Activated CD4-positive, alpha-beta T cell treated with anti-CD3 and anti-CD28 coated beads, Interleukin-2, amount 50 U/mL, for 1 hour (primary cell): Measurements from ENCODE around the gene PCDHA11.
"Not testable (repeated sequence)": the region's sequence is repeated elsewhere in the genome, so short reads cannot be mapped to it uniquely, and the experiment has no call there.

Experiments used
- DNase-seq: peaks from one replicate; pipeline ENCODE4 v3.0.0-alpha.2; 2020

PCDHA11 gene

DNA sequence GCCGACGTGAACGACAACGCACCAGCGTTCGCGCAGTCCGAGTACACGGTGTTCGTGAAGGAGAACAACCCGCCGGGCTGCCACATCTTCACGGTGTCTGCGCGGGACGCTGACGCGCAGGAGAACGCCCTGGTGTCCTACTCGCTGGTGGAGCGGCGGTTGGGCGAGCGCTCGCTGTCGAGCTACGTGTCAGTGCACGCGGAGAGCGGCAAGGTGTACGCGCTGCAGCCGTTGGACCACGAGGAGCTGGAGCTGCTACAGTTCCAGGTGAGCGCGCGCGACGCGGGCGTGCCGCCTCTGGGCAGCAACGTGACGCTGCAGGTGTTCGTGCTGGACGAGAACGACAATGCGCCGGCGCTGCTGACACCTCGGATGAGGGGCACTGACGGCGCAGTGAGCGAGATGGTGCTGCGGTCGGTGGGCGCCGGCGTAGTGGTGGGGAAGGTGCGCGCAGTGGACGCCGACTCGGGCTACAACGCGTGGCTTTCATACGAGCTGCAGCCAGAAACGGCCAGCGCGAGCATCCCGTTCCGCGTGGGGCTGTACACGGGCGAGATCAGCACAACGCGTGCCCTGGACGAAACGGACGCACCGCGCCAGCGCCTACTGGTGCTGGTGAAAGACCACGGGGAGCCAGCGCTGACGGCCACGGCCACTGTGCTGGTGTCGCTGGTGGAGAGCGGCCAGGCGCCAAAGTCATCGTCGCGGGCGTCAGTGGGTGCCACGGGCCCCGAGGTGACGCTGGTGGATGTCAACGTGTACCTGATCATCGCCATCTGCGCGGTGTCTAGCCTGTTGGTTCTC lies 18.7 kb upstream of the PCDHA11 start:
- not testable (repeated sequence) for DNase-seq

- DNase-seq = no peak
These were observed 12.7 kb upstream of the PCDHA11 start, which contains the start of gene PCDHA10 for GRCh38 chr5:140855772-140856674. Gene PCDHA10 (plus strand): TSS chr5:140855897. CDS start chr5:140856049, 152 bp downstream.

GRCh38 chr5:140857177-140857986 lies 11.4 kb upstream of the PCDHA11 start:
- DNase-seq = no peak

GRCh38 chr5:140857987-140858240 lies 10.8 kb upstream of the PCDHA11 start:
- no peak for DNase-seq

GRCh38 chr5:140862441-140863295 lies 6.1 kb upstream of the PCDHA11 start:
- no peak for DNase-seq

DNA sequence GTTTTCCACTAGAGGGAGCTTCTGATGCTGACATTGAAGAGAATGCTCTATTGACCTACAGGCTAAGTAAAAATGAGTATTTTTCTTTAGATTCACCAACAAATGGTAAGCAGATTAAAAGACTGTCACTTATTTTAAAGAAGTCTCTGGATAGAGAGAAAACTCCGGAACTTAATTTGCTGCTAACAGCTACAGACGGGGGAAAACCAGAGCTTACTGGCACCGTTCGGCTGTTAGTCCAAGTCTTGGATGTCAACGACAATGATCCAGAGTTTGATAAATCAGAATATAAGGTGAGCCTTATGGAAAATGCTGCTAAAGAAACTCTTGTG lies 764 bp downstream of the PCDHA11 start:
- DNase-seq = no peak

DNA sequence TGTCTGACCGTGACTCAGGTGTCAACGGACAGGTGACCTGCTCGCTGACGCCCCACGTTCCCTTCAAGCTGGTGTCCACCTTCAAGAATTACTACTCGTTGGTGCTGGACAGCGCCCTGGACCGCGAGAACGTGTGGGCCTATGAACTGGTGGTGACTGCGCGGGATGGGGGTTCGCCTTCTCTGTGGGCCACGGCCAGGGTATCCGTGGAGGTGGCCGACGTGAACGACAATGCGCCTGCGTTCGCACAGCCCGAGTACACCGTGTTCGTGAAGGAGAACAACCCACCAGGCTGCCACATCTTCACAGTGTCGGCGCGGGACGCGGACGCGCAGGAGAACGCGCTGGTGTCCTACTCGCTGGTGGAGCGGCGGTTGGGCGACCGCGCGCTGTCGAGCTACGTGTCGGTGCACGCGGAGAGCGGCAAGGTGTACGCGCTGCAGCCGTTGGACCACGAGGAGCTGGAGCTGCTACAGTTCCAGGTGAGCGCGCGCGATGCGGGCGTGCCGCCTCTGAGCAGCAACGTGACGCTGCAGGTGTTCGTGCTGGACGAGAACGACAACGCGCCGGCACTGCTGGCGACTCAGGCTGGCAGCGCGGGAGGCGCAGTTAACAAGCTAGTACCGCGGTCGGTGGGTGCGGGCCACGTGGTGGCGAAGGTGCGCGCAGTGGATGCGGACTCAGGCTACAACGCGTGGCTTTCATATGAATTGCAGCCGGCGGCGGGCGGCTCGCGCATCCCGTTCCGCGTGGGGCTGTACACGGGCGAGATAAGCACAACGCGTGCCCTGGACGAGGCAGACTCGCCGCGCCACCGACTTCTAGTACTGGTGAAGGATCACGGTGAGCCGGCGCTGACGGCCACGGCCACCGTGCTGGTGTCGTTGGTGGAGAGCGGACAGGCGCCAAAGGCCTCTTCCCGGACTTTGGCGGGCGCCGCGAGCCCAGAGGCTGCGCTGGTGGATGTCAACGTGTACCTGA lies 1.8 kb downstream of the PCDHA11 start:
- no peak for DNase-seq

DNA sequence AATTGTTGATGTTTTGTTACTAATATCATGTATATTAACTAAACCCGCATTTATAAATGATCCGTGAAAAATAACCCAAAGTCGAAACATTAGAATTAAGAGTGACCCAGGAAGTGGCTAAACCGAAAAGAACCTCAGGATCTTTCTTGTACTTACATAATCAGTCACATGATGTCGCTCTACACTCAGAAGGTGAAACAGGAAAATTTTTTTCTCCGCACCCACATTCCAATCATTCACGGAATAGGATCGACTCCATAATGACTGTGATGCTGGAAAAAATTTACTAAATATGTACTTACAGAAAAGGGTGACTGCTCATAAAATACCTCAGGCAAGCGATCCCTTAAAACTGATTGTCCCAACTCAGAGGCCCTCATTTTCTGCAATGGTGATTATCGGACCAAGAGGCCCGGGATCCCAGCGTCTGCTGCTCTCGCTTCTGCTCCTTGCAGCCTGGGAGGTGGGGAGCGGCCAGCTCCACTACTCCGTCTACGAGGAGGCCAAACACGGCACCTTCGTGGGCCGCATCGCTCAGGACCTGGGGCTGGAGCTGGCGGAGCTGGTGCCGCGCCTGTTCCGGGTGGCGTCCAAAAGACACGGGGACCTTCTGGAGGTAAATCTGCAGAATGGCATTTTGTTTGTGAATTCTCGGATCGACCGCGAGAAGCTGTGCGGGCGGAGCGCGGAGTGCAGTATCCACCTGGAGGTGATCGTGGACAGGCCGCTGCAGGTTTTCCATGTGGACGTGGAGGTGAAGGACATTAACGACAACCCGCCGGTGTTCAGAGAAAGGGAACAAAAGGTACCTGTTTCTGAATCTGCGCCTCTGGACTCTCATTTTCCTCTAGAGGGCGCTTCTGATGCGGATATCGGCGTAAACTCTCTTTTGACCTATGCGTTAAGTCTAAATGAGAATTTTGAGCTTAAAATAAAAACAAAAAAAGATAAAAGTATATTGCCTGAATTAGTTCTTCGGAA lies 6.6 kb downstream of the PCDHA11 start, which contains the start of gene PCDHA12:
Gene PCDHA12, plus strand, starts transcription at position 224 of the 981 bp plus-strand sequence. Its CDS starts 165 bp downstream, at position 389.
- DNase-seq = no peak

DNA sequence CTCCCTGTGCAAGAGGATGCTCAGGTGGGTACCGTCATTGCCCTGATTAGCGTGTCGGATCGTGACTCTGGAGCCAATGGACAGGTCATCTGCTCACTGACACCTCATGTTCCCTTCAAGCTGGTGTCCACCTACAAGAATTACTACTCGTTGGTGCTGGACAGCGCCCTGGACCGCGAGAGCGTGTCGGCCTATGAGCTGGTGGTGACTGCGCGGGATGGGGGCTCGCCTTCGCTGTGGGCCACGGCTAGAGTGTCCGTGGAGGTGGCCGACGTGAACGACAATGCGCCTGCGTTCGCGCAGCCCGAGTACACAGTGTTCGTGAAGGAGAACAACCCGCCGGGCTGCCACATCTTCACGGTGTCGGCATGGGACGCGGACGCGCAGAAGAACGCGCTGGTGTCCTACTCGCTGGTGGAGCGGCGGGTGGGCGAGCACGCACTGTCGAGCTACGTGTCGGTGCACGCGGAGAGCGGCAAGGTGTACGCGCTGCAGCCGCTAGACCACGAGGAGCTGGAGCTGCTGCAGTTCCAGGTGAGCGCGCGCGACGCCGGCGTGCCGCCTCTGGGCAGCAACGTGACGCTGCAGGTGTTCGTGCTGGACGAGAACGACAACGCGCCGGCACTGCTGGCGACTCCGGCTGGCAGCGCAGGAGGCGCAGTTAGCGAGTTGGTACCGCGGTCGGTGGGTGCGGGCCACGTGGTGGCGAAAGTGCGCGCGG lies 7.9 kb downstream of the PCDHA11 start:
- DNase-seq = not testable (repeated sequence)

DNA sequence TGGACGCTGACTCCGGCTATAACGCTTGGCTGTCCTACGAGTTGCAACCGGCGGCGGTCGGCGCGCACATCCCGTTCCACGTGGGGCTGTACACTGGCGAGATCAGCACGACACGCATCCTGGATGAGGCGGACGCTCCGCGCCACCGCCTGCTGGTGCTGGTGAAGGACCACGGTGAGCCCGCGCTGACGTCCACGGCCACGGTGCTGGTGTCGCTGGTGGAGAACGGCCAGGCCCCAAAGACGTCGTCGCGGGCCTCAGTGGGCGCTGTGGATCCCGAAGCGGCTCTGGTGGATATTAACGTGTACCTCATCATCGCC lies 8.5 kb downstream of the PCDHA11 start:
- no peak for DNase-seq

- DNase-seq = no peak
These were observed 13.3 kb downstream of the PCDHA11 start, which contains the start of gene PCDHA13 for GRCh38 chr5:140881889-140882590. Gene PCDHA13 (plus strand): TSS chr5:140882124. CDS start chr5:140882269, 145 bp downstream.

DNA sequence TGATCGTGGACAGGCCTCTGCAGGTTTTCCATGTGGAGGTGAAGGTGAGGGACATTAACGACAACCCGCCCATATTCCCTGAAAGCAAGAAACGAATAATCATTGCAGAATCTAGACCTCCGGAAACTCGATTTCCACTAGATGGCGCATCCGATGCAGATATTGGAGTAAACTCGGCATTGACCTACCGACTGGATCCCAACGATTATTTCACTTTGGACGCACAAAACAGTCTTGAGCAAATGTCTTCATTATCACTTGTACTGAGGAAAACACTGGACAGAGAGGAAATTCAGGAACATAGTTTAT lies 13.8 kb downstream of the PCDHA11 start:
- DNase-seq = no peak

- DNase-seq = no peak
These were observed 14.6 kb downstream of the PCDHA11 start for GRCh38 chr5:140883373-140883772.

DNA sequence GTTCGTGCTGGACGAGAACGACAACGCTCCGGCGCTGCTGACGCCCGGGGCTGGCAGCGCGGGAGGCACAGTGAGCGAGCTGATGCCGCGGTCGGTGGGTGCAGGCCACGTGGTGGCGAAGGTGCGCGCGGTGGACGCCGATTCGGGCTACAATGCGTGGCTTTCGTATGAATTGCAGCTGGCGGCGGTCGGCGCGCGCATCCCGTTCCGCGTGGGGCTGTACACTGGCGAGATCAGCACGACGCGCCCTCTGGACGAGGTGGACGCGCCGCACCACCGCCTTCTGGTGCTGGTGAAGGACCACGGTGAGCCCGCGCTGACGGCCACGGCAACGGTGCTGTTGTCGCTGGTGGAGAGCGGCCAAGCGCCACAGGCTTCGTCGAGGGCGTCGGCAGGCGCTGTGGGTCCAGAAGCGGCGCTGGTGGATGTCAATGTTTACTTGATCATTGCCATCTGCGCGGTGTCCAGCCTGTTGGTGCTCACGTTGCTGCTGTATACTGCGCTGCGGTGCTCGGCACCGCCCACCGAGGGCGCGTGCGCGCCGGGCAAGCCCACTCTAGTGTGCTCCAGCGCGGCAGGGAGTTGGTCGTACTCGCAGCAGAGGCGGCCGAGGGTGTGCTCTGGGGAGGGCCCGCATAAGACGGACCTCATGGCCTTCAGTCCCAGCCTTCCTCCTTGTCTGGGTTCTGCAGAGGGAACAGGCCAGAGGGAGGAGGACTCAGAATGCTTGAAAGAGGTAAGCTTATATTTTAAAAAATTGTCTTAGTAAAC lies 15.4 kb downstream of the PCDHA11 start:
- DNase-seq = no peak

- DNase-seq = no peak
These were observed 47.6 kb downstream of the PCDHA11 start for GRCh38 chr5:140916325-140916724.
